Ureter (tissue), 1 donor: Measurements from ENCODE around the gene FERMT2. TPM values are rescaled to one million over a fixed set of nuclear protein-coding genes. Genes with fewer than 3 reads are reported as not detected.
"Not testable (repeated sequence)": the region's sequence is repeated elsewhere in the genome, so short reads cannot be mapped to it uniquely, and the experiment has no call there.

Source experiments
- DNase-seq: peaks from one replicate; pipeline ENCODE4 v3.0.0-alpha.2; 2020; ENCODE audit warnings: low spot score
- total RNA-seq: library from RNA; stranded (reverse); gene quantifications from one replicate; pipeline ENCODE4 v1.2.4, GENCODE V29; 2023
- donor health status: DM: yes; HTN: yes; CAD: no.

The FERMT2 gene
- total RNA-seq, 1 donor from 2014 or later = 82.3 TPM

DNA sequence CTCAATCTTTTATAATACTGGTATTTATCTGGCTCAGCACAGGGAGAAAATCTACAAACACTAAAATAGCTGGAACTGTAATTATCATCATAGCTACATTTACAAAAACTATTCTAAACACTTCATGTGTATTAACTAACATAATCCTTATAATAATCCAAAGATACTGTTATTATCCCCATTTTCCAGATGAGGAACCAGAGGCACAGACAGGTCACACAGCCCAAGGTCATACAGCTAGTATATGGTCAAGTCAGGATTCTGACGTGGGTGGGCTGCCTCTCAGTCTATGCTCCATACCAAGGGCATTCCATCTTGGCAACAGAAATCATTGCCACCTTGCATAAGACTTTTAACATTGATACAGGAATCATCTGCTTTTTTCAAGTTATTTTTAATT, 11.4 kb downstream of the FERMT2 start:
- no peak for DNase-seq

DNA sequence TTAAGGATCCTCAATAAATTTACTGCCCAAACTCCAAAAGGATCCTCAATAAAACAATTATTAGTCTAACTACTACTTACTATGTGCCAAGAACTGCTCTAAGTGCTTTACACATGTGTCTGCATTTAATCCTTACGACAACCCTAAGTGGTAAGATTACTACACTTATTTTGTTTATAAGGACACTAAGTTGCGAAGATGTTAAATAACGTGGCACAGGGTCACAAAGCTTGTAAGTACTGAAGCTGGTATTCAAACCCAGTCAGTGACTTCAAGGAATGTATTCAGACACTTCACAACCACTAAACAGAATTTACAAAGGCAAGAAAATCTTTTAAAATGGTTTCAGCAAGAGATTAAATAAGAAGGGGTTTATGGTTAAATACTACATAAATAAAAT, 13.0 kb downstream of the FERMT2 start:
- DNase-seq = no peak

DNA sequence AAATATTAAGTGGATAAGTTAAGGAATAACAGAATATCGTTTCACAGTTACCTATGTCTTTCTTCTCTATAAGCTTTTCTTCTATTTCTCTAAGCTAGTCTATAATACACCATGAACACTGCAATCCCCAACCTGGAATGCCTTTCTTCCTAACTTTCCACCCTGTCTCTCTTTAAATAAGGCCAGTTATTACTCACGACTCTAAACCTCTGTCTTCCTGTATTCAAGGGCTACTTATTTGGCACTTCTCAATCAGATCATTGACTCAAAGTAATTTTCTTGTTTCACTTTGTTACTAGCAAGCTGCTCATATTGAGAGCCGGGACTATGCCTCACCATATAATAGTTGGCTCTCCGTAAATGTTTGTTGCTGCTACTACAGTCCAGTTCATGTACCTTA, 13.5 kb downstream of the FERMT2 start:
- DNase-seq = no peak

DNA sequence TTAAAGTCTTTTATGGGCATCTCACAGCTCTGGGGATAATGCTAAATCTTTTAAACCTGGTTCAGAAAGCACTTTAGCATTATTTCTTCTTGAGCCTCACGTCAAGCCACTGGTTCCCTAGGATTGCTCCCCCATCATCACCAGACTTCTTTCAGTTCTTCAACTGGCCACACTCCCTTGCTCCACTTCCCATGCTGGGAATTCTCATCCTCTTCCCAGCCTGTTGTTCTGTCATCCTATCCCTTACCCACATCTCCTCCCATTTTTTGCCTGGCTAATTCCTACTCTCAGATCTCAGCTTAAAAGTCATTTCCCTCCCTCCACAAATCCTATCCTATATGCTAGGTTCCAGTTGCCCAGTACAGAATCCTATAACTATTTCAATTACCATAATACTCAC, 14.4 kb downstream of the FERMT2 start:
- DNase-seq = no peak

DNA sequence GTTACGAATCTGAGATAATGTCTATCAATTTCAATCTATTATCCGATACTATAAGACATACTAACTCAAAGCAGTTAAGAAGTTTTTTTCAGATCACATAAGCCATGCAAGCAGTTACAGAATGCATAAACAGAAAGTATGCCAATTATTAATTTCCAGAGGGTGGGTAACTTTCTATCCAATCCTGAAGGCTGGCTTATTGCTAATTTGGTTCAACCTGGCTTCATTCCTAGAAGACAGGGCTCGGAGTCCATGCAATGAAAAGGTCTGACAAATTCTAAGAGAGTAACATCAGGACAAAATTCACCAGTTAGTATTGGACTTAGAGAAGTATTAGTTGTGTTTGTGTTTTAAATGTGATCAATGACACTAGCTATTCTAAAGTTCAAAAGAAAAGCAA, 15.0 kb downstream of the FERMT2 start:
- no peak for DNase-seq

DNA sequence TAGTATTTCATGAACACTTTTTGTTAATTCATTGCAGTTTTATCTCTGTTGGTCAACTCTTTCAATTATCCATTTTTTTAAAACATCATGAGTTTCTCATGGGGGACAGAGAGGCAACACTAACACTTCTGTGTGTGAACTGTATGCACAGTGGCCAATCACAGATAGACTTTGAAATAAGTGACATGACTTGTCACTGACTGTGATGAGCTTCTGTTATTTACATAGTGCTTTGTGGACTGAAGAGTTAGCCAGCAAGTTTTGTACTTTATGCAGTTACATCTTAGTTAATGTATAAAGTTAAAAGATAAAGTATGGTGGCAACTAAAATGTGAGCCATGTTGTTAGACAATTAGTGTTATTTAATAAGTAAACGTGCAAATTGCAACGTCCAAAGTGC, 16.1 kb downstream of the FERMT2 start:
- DNase-seq = no peak

DNA sequence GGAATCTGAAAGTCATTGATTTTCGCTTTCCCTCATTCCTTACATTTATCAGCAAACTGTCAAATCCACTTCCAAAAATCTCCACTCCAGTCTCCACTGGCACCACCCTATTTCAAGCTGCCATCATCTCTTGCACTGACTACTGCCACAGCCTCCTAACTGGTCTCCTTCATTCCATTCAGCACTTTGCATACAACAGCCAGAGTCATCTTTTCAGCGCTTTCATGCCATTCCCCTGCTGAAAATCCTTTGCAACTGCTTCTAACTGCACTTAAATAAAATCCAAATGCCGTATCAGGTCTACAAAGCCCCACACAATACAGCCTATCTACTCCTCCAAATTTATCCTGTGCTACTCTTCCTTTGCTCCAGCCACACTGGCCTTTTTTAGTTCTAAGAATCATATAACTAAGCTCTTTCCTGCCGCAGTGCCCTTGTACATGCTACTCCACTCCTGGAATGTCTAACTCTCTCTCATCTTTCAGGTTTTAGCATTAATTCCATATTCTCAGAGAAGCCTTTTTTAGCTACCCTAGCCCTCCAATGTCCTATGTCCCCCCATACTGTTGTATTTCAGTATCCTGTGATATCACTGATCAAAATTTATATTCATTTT, 21.6 kb downstream of the FERMT2 start:
- no peak for DNase-seq

DNA sequence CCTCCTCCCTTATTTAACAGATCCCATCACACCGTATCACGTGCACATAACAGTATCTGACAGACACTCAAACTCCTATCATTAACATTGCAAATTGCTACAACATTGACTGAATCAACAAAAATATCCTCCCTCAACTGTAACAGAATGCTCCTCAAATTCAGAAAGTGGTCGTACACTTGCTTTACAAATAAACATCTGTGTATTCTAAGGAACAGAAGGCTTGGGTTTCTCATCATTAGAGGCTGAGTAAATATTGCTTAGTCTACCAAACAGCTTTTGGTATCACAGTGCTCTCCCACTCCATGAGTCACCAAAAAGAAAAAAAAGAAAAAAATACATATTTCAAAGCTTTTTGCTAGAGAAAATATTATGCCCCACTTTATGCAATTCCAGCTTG, 23.9 kb downstream of the FERMT2 start:
- DNase-seq = no peak

DNA sequence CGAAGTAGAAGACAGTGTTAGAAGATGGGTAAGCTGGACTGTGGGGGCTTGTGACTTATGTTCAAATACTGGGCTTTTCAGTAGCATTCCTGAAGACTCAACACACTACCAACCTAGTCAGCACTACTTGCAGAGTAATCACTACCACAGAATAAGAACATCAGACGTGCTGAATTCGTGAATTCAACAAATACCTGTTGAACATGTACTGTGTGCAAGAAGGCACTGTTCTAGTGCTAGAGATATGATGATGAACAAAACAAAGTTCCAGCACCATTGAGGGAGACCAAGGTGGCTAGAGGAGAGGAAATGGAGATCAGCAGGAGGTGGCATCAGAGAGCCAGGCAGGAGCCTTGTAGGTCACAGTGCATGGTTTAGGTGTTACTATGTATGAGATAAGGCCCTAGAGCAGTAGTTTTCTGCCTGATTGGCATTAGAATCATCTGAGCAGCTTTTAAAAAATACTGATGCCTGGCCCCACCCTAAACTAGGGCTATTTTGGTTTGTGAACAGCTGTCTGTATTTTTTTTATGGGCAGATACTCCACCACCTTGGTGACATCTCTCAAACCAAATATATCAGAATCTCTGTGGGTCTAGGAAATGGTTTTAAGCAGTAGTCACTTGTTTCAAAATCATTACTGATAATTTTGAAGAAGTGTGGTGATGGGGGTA, 26.8 kb downstream of the FERMT2 start:
- DNase-seq = no peak

DNA sequence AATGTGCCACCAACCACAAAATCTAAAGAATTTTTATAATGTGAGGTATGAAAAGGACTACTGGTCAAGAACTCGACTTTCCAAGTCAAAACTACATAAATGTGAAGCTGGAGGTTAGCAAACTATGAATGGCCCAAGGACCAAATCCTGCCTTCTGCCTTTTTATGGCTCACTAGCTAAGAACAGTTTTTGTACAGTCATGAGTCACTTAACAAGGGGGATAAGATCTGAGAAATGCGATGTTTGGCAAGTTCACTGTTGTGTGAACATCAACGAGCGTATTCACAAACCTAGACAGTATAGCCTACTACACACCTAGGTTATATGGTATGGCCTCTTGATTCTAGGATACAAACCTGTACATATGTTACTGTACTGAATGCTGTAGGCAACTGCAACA, 28.2 kb downstream of the FERMT2 start:
- DNase-seq = no peak

DNA sequence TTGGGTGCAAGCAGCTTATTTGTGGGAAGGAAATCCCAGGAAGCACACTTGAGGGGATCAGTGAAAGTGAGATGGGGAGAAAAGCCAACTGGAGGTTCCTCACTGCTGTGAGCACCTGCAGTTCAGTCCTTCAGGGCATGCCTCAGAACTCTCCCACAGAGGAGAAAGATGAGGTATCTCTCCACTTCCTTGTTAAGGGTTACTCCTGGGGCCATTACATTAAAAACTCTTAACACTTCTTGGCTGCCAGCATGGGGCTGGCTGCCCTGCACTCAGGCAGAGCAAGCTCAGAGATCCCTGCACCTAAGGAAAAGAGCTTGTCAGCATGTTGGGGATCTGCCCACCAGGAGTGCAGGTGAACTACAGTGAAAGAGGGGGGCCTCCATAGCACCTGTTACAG, 28.8 kb downstream of the FERMT2 start:
- no peak for DNase-seq

DNA sequence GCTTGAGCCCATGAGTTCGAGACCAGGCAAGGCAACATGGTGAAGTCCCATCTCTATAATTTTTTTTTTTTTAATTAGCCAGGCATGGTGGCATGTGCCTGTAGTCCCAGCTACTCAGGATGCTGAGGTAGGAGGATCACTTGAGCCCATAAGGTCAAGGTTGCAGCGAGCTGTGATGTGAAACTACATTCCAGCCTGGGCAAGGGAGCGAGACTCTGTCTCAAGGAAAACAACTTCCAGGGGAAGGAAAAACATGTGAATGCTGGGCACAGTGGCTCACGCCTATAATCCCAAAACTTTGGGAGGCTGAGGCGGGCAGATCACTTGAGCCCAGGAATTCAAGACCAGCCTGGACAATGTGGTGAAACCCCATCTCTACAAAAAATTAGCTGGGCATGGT, 30.4 kb downstream of the FERMT2 start:
- not testable (repeated sequence) for DNase-seq

DNA sequence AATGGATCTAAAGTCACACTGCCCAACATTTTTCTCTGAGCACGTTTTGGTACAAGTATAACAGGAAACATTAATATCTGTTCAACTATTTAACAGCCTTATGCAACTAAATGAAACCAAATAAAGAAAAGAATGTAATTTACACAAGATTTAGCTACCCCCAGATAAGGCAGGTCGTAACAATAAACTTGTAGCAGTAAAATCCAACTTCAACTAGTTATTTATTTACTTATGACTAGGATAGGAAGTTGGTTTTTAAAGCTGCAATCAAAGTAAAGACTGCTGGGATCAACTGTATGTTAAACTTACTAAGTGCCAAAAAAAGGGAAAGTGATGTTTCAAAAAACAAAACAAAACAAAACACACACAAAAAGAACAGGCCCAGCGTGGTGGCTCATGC, 30.9 kb downstream of the FERMT2 start:
- DNase-seq = no peak

DNA sequence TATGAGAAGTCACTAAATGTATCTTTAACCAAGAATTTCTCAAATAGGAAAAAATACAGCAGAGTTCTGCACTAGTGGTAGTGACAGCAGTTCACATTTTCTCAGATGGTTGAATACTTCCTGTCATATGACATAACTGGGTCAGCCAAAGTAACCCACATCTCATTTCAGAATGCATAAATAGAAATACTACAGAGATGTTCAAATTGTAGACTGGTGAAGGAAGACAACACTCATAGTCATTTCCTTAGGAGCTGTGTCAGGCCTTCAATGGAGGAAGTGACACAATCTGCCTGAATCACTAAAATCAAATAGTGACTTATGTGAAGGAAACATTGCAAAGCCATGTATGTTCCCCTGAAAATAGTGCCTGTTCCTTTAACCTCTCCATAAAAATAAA, 32.4 kb downstream of the FERMT2 start:
- no peak for DNase-seq

DNA sequence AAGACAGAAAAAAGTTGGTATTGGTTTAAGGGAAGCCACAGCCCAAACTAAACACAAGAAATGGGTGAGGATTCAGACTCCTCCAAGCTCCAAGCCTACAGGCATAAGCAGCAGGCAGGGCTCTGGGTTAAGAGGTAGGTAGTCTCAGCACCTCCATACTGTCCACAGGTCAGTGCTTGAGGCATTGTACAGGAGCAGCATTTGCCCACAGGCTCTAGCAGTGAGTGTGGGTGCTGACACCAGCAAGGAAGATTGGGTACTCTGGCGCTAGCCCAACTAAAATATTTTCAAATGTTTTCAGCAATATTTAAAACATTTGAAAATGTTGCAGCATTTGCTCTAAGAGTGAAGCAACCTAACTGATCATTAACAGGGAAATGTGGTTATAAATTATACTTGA, 33.1 kb downstream of the FERMT2 start:
- no peak for DNase-seq

DNA sequence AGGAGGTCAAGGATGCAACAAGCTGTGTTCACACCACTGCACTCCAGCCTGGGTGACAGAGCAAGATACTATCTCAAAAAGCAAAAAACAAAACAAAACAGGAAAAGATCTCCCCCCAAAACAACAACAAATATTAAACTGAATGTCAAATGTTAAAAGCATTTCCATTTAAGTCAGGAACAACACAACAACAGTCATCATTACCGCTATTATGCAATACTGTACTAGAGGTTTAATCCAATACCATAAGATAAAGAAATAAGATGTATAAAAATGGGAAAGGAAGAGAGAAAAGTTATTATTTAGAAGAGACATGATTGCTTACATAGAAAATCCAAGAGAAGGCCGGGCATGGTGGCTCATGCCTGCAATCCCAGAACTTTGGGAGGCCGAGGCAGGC, 36.6 kb downstream of the FERMT2 start:
- no peak for DNase-seq

DNA sequence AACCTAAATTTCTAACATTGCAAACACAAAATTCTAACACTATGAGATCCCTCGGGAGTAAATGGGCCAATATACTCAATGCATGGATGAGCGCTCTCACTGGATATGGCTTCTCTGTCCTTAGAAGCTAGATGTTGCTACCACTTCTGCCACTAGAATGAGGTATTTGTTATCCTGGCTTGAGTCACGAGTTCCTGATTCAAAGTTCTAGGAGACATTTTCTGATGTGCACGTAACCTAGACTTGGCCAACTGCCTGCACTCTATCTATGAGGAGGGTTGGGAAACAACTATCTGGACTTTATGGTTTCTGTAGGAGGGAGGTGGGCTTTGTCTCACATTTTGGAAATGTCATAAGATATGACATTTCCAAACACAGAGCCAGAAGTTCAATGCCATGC, 37.6 kb downstream of the FERMT2 start:
- no peak for DNase-seq

DNA sequence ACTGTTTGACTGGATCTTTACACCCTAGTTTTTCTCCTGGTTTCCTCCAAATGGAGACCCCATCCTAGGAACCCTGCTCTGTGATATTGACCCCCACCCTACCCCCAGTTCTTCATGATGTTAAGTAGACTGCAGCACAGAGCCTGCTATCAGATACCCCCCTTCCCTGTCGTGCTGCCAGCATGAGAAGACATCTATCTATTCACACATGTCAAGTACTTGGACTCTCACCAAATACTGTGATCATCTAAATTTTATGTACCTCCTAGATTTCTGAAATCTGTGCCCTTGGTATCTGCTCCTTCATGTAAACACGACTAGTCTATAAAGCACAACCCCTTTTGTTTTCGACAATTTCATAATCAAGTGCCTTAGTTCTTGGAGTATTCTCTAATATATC, 38.9 kb downstream of the FERMT2 start:
- DNase-seq = no peak

DNA sequence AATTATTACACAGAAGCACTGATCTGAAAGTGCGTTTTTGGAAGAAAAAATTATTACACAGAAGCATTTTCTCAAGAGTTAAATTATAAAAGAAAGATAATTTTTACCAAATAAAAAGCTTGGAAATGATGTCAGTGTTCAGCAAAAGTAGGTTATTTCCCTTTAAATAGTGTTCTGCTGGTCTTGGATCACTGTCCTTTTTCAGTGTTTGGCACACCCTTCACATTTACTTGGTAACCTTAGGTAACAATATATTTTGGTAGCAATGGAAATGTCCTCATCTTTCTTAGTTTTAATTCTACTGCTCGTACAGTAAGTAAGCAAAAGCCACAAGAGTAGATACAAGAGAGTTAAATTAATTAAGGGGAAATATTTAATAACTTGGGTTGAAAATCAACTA, 40.3 kb downstream of the FERMT2 start:
- DNase-seq = no peak

DNA sequence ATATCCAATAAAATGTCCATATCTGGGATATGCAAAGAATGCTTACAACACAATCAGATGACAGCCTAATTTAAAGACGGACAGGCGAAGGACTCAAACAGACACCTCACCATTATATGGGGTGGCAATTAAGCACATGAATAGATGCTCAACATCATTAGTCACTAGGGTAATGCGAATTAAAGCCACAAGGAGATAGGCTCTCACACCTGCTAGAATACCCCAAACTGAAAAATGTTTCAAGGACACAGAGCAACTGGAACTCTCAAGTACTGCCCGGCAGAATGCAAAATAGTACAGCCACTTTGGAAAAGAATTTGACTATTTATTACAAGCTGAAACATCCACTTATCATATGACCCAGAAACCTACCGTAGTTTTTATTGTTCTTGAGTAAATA, 42.9 kb downstream of the FERMT2 start:
- no peak for DNase-seq

DNA sequence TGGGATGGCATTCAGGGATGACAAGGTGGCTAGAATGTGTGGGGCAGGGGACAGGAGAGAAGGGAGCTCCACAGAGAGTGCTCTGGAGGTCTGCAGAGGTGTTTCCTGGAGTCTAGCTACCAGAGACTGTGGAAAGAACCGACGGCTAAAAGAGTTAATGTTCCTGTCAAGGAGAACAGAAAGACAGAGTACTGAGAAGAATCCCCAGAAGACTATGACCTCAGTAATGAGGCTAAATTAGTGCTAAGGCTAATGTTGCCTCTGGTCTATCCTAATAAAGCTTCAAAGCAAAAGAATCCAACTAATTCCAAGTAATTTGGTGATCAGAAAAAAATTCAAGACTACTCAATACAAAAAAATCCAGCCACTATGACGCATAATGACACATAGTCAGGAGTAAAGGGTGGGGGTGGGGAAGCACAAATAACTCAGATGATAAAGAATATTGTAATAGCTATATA, 44.7 kb downstream of the FERMT2 start:
- DNase-seq = no peak

DNA sequence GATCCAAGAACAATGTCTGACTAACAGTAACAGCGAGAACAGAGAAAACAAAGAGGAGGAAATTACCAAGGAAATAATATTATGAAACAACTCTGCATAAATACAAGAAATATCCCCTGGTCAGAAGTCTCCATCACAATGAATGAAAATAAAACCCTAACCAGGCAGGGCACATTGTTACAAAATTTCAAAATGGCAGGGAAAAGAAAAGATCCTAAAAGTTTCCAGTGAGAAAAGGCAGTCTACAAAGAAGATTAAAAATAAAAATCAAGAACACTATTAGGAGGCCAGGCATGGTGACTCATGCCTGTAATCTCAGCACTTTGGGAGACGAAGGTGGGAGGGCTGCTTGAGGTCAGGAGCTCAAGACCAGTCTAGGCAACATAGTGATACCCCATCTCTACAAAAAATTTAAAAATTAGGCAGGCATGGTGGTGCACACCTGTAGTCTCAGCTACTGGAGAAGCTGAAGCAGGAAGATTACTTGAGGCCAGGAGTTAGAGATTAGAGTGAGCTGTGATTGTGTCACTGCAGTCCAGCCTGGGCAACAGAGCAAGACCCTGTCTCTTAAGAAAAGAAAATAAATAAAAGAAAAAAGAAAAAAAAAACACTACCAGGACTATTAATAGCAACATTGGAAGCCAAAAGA, 47.8 kb downstream of the FERMT2 start:
- DNase-seq = no peak

DNA sequence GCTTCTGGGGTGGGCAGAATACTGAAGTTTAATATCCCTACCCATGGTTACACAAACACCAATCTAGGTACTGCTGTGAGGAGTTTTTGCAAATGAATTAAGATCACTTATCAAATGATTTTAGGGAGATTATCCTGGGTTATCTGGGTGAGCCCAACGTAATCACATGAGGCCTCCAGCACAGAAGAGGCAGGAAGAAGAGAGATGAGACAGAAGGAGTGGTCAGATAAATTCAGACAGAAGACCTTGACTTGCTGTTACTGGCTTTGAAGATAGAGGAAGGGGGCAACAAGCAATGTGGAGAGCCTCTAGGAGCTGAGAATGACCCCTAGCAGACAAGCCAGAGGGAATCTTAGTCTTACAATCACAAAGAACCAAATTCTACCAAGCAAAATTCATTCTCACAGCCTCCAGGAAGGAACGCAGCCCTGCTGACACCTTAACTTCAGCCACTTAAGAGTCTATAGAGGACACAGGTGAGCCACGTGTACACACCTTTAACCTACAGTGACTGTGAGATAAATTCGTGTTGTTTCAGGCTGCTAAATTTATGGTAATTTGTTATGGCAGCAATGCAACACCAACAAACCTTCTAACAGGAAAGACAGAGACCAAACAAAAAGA, 49.4 kb downstream of the FERMT2 start:
- no peak for DNase-seq
